ENCODE data around the gene KRT3. TPM values are rescaled to one million over a fixed set of nuclear protein-coding genes. Genes with fewer than 3 reads are reported as not detected.

KRT3 gene
- total RNA-seq, 4 donors from 2014 or later = not detected

- no peak for DNase-seq (ENCODE audit: low spot score in 2 of 2)
- WGBS = 75% methylated on average over 3 of the region's 3 CpGs
- no peaks in the 10 kb centered on the region for H3K36me3 ChIP-seq
- H3K27ac ChIP-seq = no peak overlapping the region
- H3K4me1 ChIP-seq = no peaks in the 10 kb centered on the region
- H3K27me3 ChIP-seq = no peaks in the 10 kb centered on the region
- H3K9me3 ChIP-seq = no peaks in the 10 kb centered on the region
- TF ChIP-seq POLR2AphosphoS5 (IDR thresholded peaks at IDR 0.05) (no peak), POLR2A (IDR thresholded peaks at IDR 0.05) (no peak), EP300 (IDR thresholded peaks at IDR 0.05) (no peak), CTCF (IDR thresholded peaks at IDR 0.05) (no peak)
- H3K4me3 ChIP-seq = no peak overlapping the region
Observed at GRCh38 chr12:52772772-52773171, 23.1 kb downstream of the KRT3 start.

GRCh38 chr12:52772188-52772587 lies 23.7 kb downstream of the KRT3 start:
- Histone ChIP-seq H3K9me3 (no peaks in the 10 kb centered on the region), H3K4me3 (no peak overlapping the region), H3K27me3 (no peaks in the 10 kb centered on the region), H3K36me3 (no peaks in the 10 kb centered on the region), H3K27ac (no peak overlapping the region), H3K4me1 (no peaks in the 10 kb centered on the region)
- 93% methylated on average over 4 of the region's 4 CpGs for WGBS
- DNase-seq (ENCODE audit: low spot score in 2 of 2) = no peak
- TF ChIP-seq POLR2AphosphoS5 (IDR thresholded peaks at IDR 0.05) = no peak
- no peak for TF ChIP-seq CTCF (IDR thresholded peaks at IDR 0.05)
- no peak for TF ChIP-seq EP300 (IDR thresholded peaks at IDR 0.05)
- TF ChIP-seq POLR2A (IDR thresholded peaks at IDR 0.05) = no peak

GRCh38 chr12:52771505-52771904 lies 24.4 kb downstream of the KRT3 start:
- H3K4me3 ChIP-seq = no peak overlapping the region
- TF ChIP-seq EP300 (IDR thresholded peaks at IDR 0.05) (no peak), POLR2AphosphoS5 (IDR thresholded peaks at IDR 0.05) (no peak), POLR2A (IDR thresholded peaks at IDR 0.05) (no peak), CTCF (IDR thresholded peaks at IDR 0.05) (no peak)
- no peaks in the 10 kb centered on the region for H3K4me1 ChIP-seq
- H3K27ac ChIP-seq = no peak overlapping the region
- 85% methylated on average over 4 of the region's 4 CpGs for WGBS
- H3K27me3 ChIP-seq = no peaks in the 10 kb centered on the region
- H3K36me3 ChIP-seq = no peaks in the 10 kb centered on the region
- DNase-seq (ENCODE audit: low spot score in 2 of 2) = no peak
- no peaks in the 10 kb centered on the region for H3K9me3 ChIP-seq

GRCh38 chr12:52771088-52771487 lies 24.8 kb downstream of the KRT3 start:
- WGBS = 88% methylated on average over 6 of the region's 6 CpGs
- H3K27ac ChIP-seq = no peak overlapping the region

GRCh38 chr12:52769946-52770345 lies 26.0 kb downstream of the KRT3 start:
- H3K27ac ChIP-seq = no peak overlapping the region
- TF ChIP-seq CTCF (IDR thresholded peaks at IDR 0.05) (no peak), POLR2AphosphoS5 (IDR thresholded peaks at IDR 0.05) (no peak), EP300 (IDR thresholded peaks at IDR 0.05) (no peak), POLR2A (IDR thresholded peaks at IDR 0.05) (no peak)
- no peaks in the 10 kb centered on the region for H3K36me3 ChIP-seq
- H3K9me3 ChIP-seq = no peaks in the 10 kb centered on the region
- no peak overlapping the region for H3K4me3 ChIP-seq
- no peaks in the 10 kb centered on the region for H3K27me3 ChIP-seq
- H3K4me1 ChIP-seq = no peaks in the 10 kb centered on the region
- no peak for DNase-seq (ENCODE audit: low spot score in 2 of 2)

More at GRCh38 chr12:52771088-52771487, 24.8 kb downstream of the KRT3 start:
- no peaks in the 10 kb centered on the region for H3K36me3 ChIP-seq
- TF ChIP-seq POLR2AphosphoS5 (IDR thresholded peaks at IDR 0.05) (no peak), POLR2A (IDR thresholded peaks at IDR 0.05) (no peak), CTCF (IDR thresholded peaks at IDR 0.05) (no peak), EP300 (IDR thresholded peaks at IDR 0.05) (no peak)
- H3K27me3 ChIP-seq = no peaks in the 10 kb centered on the region
- H3K9me3 ChIP-seq = no peaks in the 10 kb centered on the region
- no peak overlapping the region for H3K4me3 ChIP-seq
- H3K4me1 ChIP-seq = no peaks in the 10 kb centered on the region
- DNase-seq (ENCODE audit: low spot score in 2 of 2) = no peak
